HepG2 (cell line): ENCODE results near the gene S100Z. TPM values are rescaled to one million over a fixed set of nuclear protein-coding genes. Genes with fewer than 3 reads are reported as not detected.

ENCODE experiments used
- ARID3A ChIP-seq: IDR thresholded peaks from 2 replicates; pipeline ENCODE4 v1.6.1; 2012; ENCODE audit warnings: low read depth, low read length, improper control_type of control experiment
- FOXO4 ChIP-seq: sonication (generic); formaldehyde crosslinking; conservative IDR thresholded peaks from 2 replicates; pipeline ENCODE4 v1.8.1; 2023; ENCODE audit warnings: missing genetic modification reagents
- GATAD2A ChIP-seq: IDR thresholded peaks from 2 replicates; pipeline ENCODE4 v1.6.1; 2016
- GMEB2 ChIP-seq: IDR thresholded peaks from 2 replicates; pipeline ENCODE4 v1.6.1; 2016; ENCODE audit warnings: missing biosample characterization, missing genetic modification reagents, low read depth
- GZF1 ChIP-seq: sonication (generic); formaldehyde crosslinking; IDR thresholded peaks from 2 replicates; pipeline ENCODE4 v1.5.1; 2020; ENCODE audit warnings: mild to moderate bottlenecking, missing genetic modification reagents
- KDM6A ChIP-seq: IDR thresholded peaks from 2 replicates; pipeline ENCODE4 v1.6.1; 2016; ENCODE audit warnings: low read depth
- MLLT10 ChIP-seq: sonication (generic); formaldehyde crosslinking; IDR thresholded peaks from 2 replicates; pipeline ENCODE4 v1.4.0; 2020; ENCODE audit warnings: missing genetic modification reagents
- NFKB2 ChIP-seq: sonication (generic); formaldehyde crosslinking; IDR thresholded peaks from 2 replicates; pipeline ENCODE4 v1.4.0; 2020; ENCODE audit warnings: missing genetic modification reagents, borderline replicate concordance
- PBX2 ChIP-seq: IDR thresholded peaks from 2 replicates; pipeline ENCODE4 v1.6.1; 2016; ENCODE audit warnings: control low read depth
- REST ChIP-seq, 2 experiments: IDR thresholded peaks; 2 replicates each; pipeline ENCODE4 v1.6.1; 2011 to 2012; ENCODE audit warnings: low read length in 2 of 2, borderline replicate concordance in 1 of 2, low read depth in 1 of 2, mild to moderate bottlenecking in 1 of 2, moderate library complexity in 1 of 2
- SP140L ChIP-seq: sonication (generic); formaldehyde crosslinking; IDR thresholded peaks from 2 replicates; pipeline ENCODE4 v1.4.0; 2020; ENCODE audit warnings: missing genetic modification reagents, borderline replicate concordance
- TGIF2 ChIP-seq: IDR thresholded peaks from 2 replicates; pipeline ENCODE4 v1.6.1; 2016; ENCODE audit warnings: control low read depth, missing compliant biosample characterization
- ZBTB42 ChIP-seq: sonication (generic); formaldehyde crosslinking; IDR thresholded peaks from 2 replicates; pipeline ENCODE4 v1.5.0; 2020; ENCODE audit warnings: mild to moderate bottlenecking, missing genetic modification reagents
- ZFYVE20 ChIP-seq: sonication (generic); formaldehyde crosslinking; IDR thresholded peaks from 2 replicates; pipeline ENCODE4 v1.8.0; 2023; ENCODE audit warnings: low read depth, mild to moderate bottlenecking, moderate library complexity, missing genetic modification reagents, borderline replicate concordance
- ZNF224 ChIP-seq: sonication (generic); formaldehyde crosslinking; IDR thresholded peaks from 2 replicates; pipeline ENCODE4 v1.5.0; 2020; ENCODE audit warnings: mild to moderate bottlenecking, missing genetic modification reagents
- ZNF33A ChIP-seq: sonication (generic); formaldehyde crosslinking; IDR thresholded peaks from 2 replicates; pipeline ENCODE4 v1.5.1; 2020; ENCODE audit warnings: missing genetic modification reagents, mild to moderate bottlenecking, moderate library complexity, borderline replicate concordance
- ZNF414 ChIP-seq: sonication (generic); formaldehyde crosslinking; IDR thresholded peaks from 2 replicates; pipeline ENCODE4 v1.5.0; 2020; ENCODE audit warnings: missing genetic modification reagents
- ZNF652 ChIP-seq: IDR thresholded peaks from 2 replicates; pipeline ENCODE4 v1.6.1; 2016; ENCODE audit warnings: low read depth, borderline replicate concordance
- ZNF746 ChIP-seq: sonication (generic); formaldehyde crosslinking; IDR thresholded peaks from 2 replicates; pipeline ENCODE4 v1.8.0; 2022; ENCODE audit warnings: mild to moderate bottlenecking, missing genetic modification reagents
- ZNF891 ChIP-seq: sonication (generic); formaldehyde crosslinking; IDR thresholded peaks from 2 replicates; pipeline ENCODE4 v1.5.0; 2020; ENCODE audit warnings: mild to moderate bottlenecking, missing genetic modification reagents
- polyA plus RNA-seq, 8 experiments: library from polyadenylated mRNA; depleted of rRNA in 3 of 8; stranded (reverse) in 7 of 8; unstranded in 1 of 8; fragments of >200 nt; fragmentation: Illumina TruSeq in 4 of 8; extraction: Trizol in 4 of 8; gene quantifications; 2 replicates each; pipeline versions ENCODE4 v1.2.1 to v1.2.3, GENCODE V29; 2011 to 2016; ENCODE audit warnings: low read depth in 4 of 8, missing spikeins in 1 of 8, mixed read lengths in 1 of 8; ENCODE audit not compliant: insufficient read depth in 1 of 8
- total RNA-seq, 5 experiments: library from RNA; depleted of rRNA; stranded (reverse); fragments of >200 nt; fragmentation: Illumina TruSeq; extraction: Trizol; gene quantifications; 2 replicates each; pipeline ENCODE4 v1.2.3, GENCODE V29; 2016; ENCODE audit warnings: low read depth in 1 of 5

S100Z gene
- total and polyA plus RNA-seq, 2 of the 13 experiments (the other 11 are each of a cell fraction or from before 2014, with no cell fraction given) = 0.22 TPM; not detected in 1

- TF ChIP-seq TGIF2 (no peak), NFKB2 (no peak; the same call in 1 of the 2 replicates), ZNF33A (CRISPR knock-in tag) (no peak), SP140L (CRISPR knock-in tag) (no peak), GATAD2A (CRISPR knock-in tag) (no peak), GMEB2 (CRISPR knock-in tag) (no peak), REST (IDR thresholded peaks at IDR 0.05; ENCODE audit: borderline replicate concordance in 1 of 2, low read depth in 1 of 2, low read length in 2 of 2) (no peak), KDM6A (no peak), PBX2 (CRISPR knock-in tag) (no peak), ZNF414 (CRISPR knock-in tag) (no peak), ZNF891 (CRISPR knock-in tag) (no peak), MLLT10 (CRISPR knock-in tag) (no peak), ZNF746 (no peak), GZF1 (CRISPR knock-in tag) (no peak), ZNF224 (no peak), ZBTB42 (CRISPR knock-in tag) (no peak), ZNF652 (CRISPR knock-in tag) (no peak), ZFYVE20 (CRISPR knock-in tag) (no peak), ARID3A (no peak), FOXO4 (CRISPR knock-in tag) (no peak)
Observed at GRCh38 chr5:76819851-76820525, 29.8 kb upstream of the S100Z start (continued).
